HG02588 (cell line): ENCODE measurements around the gene ORC1.
A peak's percentile ranks its signal among the peaks of the same experiment; 100 is the strongest.
"Not testable (repeated sequence)": the region's sequence is repeated elsewhere in the genome, so short reads cannot be mapped to it uniquely, and the experiment has no call there.

Source experiments
- ATAC-seq: cut with Tn5 transposase; IDR thresholded peaks from one replicate; pipeline ENCODE4 v1.9.1; 2021; ENCODE audit warnings: mild to moderate bottlenecking, moderate library complexity; ENCODE audit not compliant: unreplicated experiment

ORC1 gene

DNA sequence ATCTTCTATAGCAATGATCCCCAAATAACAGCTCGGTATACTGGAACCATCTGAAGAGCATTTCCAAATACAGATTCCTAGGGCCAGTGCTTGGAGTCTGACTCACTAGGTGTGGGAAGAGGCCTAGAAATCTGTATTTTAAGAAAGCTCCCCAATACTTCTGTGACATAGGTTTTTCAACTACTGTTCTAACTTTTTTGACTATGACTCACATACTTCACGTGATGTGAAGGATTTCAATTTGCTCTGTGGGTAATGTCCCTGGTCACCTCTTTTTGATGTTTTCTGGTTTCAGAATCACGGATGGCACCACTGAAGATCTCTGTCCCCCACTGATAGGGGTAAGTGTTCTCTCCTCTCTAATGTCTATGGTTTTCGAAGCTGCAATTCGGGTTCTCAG lies 11.0 kb downstream of the ORC1 start:
- ATAC-seq, result no peak

DNA sequence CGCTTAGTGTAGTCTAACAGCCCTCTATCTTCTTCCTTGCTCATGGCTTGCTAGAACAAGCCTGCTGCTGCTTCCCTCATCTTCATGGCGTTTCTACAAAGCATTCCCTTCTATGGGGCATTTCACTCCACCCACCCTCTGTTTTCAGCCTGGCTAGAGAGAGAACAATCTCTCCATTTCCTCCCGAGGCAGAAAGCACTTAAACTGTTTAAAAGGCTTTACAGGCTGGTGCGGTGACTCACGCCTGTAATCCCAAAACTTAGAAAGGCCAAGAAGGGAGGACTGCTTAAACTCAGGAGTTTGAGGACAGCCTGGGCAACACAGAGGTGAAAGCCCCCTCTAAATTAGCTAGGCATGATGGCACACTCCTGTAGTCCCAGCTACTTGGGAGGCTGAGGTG lies 17.8 kb downstream of the ORC1 start:
- ATAC-seq, result no peak

DNA sequence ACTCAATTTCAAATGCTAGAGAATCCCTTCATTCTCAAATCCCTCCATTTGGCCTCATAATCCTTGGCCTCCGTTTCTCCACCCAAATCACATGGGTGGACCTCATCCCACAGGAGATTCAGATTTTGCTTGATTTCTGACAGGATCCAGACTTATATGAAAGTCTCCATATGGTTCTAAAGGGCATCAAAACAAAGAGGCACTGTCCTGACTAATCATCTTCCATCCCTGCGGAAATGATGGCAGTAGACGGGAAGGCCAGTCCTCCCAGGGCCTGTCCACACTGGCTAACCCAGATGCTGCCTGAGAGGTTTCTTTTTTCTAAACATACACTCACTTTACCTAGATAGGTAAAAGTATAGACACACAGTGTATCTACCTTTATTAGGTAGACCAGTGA lies 18.8 kb downstream of the ORC1 start:
- ATAC-seq, result no peak

DNA sequence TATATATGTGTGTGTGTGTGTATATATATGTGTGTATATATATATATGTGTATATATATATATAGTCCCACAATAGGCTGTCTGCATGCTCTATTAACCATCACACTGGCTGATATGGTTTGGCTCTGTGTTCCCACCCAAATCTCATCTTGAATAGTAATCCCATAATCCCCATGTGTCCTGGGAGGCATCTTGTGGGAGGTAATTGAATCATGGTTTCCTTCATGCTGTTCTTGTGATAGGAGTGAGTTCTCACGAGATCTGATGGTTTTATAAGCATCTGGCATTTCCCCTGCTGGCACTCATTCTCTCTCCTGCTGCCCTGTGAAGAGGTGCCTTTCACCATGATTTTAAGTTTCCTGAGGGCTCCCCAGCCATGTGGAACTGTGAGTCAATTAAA lies 34.4 kb downstream of the ORC1 start:
- not testable (repeated sequence) for ATAC-seq

DNA sequence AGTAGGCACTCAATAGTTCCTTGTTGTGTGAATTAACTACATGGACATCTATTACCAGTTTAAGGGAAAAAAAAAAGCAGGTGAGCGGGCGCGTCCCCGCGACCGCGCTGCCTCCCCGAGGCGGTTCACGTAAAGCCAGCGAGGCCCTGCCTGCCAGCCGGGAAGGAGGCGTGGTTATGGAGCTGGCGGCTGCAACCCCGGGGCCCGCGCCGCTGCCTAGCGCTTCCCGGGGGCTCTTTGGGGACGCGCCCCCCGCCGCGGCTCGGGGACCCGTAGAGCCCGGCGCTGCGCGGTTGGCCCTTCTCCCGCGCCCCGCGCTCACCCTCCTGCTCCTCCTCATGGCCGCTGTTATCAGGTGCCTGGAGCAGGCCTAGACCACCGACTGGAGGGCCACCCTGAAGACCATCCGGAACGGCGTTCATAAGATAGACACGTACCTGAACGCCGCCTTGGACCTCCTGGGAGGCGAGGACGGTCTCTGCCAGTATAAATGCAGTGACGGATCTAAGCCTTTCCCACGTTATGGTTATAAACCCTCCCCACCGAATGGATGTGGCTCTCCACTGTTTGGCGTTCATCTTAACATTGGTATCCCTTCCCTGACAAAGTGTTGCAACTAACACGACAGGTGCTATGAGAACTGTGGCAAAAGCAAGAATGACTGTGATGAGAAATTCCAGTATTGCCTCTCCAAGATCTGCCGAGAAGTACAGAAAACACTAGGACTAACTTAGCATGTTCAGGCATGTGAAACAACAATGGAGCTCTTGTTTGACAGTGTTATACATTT lies 35.6 kb downstream of the ORC1 start:
- no peak for ATAC-seq

DNA sequence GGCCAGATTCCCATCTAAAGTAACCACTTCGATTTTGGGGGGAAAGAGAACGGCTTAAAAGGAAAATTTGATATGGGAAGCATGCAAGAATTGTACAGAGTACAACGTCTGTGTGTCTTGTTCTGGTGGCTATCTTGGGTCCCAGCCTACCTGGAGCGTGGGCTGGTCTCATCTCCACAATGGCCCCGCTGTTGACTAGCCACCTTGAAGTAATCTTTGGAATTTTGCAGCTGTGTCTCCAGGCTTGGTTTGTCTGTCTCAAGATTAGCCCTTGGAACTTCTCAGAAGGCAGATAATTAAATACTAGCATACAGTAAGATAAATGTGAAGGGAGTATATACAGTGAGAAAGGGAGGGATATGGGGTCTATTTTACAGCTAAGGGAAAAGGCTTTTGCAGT lies 37.0 kb downstream of the ORC1 start:
- no peak for ATAC-seq

DNA sequence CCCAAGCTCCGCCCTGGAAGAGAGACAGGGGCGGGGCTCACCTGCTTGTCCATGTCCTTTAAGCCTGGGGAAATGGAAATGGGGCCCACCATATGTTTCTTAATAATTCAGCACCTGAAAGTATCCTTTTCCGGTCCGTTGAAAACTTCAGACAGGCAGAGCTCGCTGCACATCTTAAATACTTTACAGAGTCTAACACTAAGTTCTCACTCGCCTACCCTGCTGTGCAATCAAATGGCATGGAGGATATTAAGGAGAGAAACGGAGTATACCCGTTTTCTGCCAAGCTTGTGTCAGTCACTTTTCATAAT lies 37.8 kb downstream of the ORC1 start:
- no peak for ATAC-seq

DNA sequence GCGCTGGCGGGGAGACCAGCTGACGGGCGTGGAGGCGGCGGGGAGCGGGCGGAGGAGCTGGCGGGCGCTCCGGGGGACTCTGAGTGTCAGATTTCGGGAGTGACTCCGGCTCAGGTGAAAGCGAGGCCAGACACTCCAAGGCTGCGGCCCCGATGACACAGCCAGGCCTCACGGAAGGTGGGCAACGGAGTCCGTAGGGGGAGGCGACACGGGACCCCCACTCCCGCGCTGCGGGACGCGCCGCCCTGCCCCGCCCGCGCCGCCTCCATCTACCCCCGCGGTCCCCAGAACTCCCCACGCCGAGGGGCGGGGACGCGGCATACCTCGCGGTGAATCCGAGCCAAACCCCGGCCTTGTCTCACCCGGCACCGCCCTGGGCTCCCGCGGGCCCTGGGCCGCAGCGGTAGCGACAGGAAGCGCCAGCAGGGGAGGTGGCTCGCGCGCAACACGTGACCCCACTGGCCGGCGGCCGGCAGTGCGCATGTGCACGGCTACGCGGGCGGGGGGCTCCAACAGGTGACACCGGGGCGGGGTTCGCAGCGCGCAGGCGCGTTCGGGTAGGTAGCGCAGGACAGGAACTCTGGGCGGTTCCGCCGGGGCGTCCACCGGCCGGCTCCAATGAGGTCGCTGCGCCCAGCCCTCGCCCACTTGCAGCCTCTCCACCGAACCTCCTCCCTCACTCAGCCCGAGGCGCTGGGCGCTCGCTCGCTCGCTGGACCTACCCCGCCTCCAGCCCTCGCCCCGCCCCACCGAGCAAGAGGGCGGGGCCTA lies 38.3 kb downstream of the ORC1 start, which contains the start of gene CC2D1B:
Gene CC2D1B (minus strand): TSS at position 460 of the 771 bp plus-strand sequence. CDS start 1,585 bp downstream, outside the sequence.
- ATAC-seq, result peak; percentile 87

DNA sequence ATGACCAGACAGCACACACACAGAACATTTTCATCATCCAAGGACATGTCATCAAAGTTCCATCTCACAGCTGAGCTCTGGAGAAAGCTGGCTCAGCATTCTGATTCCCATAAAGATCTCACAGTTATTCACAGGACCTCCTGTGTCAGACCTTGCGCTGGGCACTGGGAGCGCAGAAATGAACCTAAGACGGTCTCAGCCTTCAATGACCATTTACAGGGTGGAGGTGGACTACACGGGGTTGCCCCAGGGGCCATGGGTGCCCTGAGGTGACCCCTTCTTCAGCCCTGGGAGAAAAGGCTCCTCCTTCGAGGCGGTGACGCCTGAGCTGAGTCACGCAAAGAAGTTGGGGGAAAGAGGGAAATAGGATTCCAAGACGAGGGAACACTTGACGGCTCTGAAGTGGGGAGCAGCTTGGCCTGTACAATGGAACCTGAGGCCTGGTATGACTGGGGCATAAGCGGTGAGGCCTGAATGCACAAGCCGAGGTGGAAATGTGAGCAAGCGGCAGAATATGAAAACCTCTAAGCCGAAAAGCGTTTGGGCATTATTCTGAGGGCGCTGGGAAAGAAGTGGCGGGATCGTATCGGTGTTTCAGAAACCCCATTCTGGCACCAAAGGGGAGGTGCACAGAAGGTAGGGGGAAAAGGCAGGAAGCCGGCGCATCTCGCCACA lies 39.0 kb downstream of the ORC1 start:
- no peak for ATAC-seq

DNA sequence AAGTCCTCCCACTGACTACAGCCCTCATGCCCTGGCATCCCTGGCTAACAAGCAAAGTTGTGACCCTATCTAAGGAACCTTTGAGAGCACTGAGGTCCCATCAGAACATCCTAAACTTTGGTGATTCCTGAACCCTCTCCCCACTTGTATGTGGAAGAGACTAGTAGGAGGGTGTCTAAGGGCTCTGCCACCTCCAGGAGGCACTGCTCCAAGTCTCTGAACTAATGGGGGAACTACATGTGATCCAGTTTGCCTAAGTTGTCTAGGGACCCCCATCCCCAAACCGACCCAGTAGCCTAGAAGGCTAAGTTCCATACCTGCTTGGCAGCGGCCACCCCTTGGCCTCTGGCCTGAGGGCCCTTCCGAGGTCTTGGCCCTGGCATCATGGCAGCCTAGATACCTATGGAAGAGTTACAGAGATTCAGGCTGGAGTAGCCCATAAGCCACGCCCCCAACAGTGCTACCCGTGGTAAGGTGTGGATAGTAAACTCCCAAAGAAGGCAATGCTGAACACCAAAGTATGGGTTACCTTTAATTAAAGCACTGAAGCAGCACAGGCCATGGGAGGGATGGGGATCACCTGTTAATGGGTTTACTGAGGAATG lies 39.9 kb downstream of the ORC1 start:
- no peak for ATAC-seq

DNA sequence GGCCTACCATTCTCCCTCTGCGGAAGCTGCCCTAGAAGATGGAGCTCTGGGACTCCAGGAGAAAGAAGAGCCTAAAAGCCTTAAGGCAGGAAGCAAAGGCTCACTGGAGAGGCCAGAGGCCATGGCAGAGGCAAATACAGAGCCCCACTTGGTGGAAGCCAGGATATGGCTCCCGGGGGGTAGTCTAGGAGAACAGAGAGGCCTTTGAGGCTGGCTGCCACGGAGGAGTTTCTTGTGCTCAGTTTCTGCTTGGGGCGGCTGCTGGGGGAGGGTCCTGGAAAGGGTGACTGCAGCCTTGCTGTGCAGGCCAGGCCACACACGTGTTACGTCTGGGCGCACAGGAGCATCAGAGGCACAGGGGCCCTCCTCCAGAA lies 43.6 kb downstream of the ORC1 start:
- no peak for ATAC-seq

DNA sequence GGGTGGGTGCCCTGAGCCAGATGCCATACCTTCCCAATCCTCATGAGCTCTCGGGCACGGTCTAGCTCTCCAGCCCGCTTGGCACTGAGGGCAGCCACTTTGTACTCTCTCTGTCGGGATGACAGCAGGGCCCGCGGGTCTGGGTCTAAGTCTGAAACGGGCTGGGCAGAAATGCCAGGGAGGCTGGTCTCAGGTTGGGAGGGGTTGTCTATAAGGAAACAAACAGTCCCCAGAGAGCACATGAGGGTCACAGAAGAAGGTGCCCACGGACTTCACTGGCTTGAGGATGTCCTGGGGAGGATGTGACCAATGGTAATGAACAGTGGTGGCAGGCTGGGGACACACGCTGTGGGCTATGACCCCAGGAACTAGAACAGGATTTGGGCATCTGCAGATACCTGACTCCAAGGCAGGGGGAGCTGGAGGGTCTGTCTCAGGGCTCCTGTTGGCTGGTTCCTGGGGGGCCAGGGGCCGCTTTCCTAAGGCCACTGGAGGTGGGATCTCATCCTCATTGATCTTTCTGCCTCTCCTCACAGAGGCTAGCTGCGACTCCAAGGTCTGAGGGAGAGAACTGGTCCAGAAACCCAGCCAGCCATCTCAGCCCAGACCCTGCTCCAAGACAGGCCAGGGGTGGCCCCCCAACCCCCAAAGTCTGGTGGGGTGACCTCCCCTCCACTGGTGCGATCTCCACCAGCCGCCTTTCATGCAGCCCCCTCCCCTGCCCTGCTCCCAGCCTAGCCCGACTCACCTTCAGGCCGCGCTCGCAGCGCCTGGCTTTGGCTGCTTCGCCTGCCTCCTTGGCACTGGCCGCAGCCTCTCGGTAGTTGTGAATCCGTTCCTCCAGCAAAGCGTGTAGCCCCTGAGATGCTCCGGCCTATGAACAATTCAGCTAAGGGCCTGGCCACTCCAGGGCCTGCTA lies 44.3 kb downstream of the ORC1 start:
- no peak for ATAC-seq

DNA sequence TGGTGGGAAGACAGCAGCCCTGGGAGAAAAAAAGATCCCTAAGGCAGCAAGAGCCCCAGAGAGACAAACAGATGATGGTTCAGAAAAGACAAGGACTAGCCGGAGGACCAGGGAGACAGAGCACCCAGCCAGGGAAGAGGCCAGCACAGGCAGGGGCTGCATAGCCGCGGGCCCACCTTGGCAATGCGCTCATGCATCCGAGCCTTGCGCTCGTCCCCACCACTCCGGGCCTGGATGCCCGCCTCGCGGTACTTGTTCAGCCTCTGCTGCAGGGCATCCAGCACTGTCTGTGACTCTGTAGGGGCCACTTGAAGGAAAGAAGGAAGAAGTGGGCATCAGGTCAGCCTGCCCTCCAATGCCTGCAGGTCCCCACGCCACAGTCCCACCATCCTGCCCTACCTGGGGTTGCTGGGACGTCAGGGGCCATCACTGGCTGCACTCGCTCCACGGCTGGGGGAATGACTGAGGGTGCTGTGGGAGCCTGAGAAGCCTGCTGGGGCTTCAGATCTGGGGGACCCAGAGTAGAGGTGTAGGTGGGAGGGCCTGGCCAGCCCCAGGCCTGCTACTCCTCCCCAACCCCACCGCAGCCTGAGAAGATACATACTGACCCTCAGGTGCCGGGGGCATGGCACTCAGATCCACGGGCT lies 45.2 kb downstream of the ORC1 start:
- no peak for ATAC-seq

DNA sequence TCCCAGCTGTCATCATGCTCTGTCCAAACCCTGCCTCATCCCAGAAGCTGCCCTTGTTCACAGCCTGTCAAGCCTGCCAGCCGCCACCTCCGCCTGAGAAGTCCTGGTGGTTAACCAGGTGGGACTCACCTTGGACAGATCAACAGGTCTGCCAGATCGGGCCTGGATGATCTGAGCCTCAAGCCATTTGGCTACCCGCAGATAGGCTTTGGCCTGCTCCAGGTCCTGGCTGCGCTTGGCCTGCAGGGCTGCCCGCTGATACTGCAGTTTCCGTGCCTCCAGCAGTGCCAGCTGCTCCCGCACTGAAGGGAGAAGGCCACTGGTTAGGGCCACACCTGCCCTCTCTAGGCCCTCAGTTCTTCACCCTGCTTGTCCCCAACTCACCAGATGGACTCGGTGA lies 46.8 kb downstream of the ORC1 start:
- no peak for ATAC-seq

DNA sequence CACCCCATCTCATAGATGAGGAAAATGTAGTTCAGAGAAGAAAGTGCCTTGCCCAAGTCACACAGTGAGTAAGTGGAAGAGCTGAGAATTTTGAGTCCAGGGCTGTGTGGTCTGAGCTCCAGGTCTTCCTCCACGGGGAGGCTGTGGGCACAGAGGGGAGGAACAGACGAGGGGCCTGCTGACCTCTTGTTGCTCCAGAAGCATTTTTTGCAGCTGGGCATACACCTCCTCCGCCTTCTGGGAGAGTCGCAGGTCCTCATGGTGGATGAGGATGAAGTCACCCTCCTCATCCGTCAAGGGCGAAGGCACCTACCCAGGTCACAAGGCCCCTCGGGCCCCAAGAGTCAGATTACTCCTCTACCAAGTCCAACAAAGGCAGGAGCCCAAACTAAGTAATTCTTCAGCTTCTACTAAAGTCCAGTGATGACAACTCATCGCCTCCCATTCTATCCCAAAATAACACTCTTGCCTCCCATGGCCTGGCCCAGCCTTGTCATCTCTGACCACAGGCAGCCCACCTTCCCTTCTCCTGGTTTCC lies 47.3 kb downstream of the ORC1 start:
- no peak for ATAC-seq

DNA sequence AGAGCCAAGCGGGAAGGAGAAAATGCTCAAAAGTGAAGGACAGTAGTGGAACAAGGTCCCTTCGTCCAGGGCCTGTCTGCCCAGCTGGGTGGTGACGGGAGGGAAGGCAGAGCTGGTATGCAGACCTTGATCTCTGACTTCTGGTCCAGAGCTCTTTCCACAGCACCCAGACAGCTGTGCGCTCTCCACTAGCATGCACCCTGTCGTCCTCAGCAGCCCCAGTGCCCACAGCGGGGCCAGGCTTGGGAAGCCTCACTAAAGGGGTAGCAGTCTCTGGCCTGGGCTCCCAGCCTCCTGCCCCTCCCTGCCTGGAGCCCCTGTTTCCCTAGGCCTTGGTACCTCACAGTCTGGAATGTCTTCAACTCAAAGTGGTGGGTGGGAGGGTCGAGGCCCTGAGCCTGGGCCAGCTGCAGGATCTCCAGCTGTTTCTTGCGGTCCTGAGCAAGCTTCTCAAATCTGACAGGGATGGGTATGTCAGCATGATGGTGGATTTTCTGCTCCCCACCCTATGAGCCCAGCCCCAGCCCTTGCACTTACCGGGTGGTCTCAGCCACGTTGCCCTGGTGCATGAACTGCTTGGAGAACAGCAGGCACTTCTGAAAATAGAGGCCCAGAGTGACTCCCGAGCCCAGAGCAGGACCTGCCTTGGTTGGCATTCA lies 48.2 kb downstream of the ORC1 start:
- ATAC-seq, result no peak

DNA sequence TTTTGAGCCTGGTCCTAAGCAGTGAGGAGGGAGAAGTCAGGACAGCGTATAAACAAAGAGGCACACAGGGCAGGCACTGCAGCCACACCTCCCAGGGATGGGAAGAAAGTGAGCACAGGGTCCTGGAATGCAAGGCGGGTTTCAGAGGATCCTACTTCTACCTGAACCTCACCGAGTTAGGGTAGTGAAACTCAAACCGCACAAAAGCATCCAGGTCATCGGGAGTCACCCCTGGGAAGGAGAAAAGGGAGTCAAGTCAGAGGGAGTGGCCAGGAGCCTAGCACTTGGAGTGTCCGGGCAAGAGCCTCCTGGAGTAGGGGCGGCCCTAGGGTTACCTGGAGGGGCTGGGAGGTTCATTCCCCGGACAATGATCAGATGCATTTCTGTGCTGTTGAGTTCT lies 48.8 kb downstream of the ORC1 start:
- ATAC-seq, result no peak

DNA sequence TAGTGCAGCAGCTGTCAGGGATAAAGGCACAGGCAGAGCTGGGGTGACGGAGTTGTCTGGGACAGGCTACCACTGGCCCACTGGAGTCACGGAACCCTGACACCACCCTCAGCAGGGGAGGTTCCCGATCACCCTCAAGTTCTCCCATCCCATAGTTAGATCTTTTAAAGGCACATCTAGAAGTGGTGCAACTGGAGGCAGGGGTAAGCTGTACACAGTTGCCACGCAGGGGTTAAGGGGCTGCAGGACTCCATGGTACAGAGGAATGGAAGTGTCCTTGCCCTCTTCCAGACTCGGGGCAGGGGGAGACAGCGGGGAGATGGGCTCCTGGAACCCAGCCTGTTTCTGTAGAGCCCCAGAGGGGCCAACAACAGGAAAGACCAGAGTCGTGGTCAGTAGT lies 51.5 kb downstream of the ORC1 start:
- ATAC-seq, result no peak

DNA sequence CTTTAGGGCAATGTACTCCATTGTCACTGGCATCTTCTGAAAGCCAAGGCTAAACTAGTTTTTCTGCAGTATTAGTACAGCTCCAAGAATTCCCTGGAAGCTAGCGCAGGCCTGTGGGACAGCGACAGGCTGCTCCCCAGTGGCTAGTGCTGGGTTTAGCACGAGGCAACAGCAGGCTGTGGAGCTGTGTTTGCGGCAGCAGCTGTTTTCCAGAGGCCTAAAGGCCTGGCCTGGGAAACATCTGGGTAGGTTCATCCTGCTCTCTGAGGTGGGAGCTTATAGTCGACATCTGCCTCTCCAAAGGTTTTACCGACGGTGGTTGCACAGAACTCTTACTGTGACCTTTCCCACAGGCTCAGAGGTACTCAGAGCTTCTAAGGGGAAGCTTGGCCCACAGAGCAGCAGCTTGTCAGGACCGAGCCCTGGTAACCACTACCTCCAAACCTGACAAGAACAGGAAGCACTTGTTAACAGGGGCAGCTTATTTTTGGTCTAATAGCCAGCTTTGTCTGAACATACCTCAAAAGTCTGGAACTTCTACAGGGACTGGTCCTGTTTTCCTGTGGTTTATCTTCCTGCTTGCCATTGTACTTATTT lies 55.4 kb downstream of the ORC1 start:
- ATAC-seq, result no peak
